Fibroblast of skin of right biceps (primary cell): ENCODE measurements around the gene PRH1.
A peak's percentile ranks its signal among the peaks of the same experiment; 100 is the strongest.

Source experiments
- DNase-seq: peaks from one replicate; pipeline ENCODE4 v3.0.0-alpha.2; 2013

PRH1 gene

GRCh38 chr12:10884086-10884725, at the start of gene PRH1:
TSS of gene PRH1 (minus strand) at chr12:10884255. CDS start at chr12:10884217, 38 bp downstream.
- no peak for DNase-seq

GRCh38 chr12:10928746-10929286, 44.8 kb upstream of the PRH1 start, which contains the start of gene PRH2:
TSS of gene PRH2 (plus strand) at chr12:10929236. CDS start at chr12:10929274, 38 bp downstream.
- no peak for DNase-seq

- DNase-seq = no peak
These were observed 42.2 kb upstream of the PRH1 start for GRCh38 chr12:10926269-10926668.

GRCh38 chr12:10919809-10920208, 35.8 kb upstream of the PRH1 start:
- no peak for DNase-seq

- DNase-seq = no peak
These were observed 26.3 kb upstream of the PRH1 start for GRCh38 chr12:10910380-10910779.

GRCh38 chr12:10909462-10909861, 25.4 kb upstream of the PRH1 start, which contains the start of gene TAS2R13:
TSS of gene TAS2R13 (minus strand) at chr12:10909562. CDS start at chr12:10909298, 264 bp downstream.
- DNase-seq = no peak

- no peak for DNase-seq
These were observed 20.6 kb upstream of the PRH1 start for GRCh38 chr12:10904686-10905085.

GRCh38 chr12:10901427-10901826, 17.4 kb upstream of the PRH1 start:
- no peak for DNase-seq

- DNase-seq = no peak
These were observed 16.9 kb upstream of the PRH1 start for GRCh38 chr12:10900972-10901371.

- DNase-seq = no peak
These were observed 16.5 kb upstream of the PRH1 start for GRCh38 chr12:10900530-10900929.

GRCh38 chr12:10896854-10897253, 12.8 kb upstream of the PRH1 start:
- no peak for DNase-seq

- no peak for DNase-seq
These were observed 7.9 kb upstream of the PRH1 start for GRCh38 chr12:10891937-10892336.

- DNase-seq = no peak
These were observed 5.2 kb upstream of the PRH1 start for GRCh38 chr12:10889226-10889625.

GRCh38 chr12:10873378-10873777, 10.7 kb downstream of the PRH1 start:
- DNase-seq = peak; percentile 12

GRCh38 chr12:10867381-10867780, 16.7 kb downstream of the PRH1 start:
- no peak for DNase-seq

- DNase-seq = no peak
These were observed 20.4 kb downstream of the PRH1 start for GRCh38 chr12:10863512-10864218.

GRCh38 chr12:10861366-10861765, 22.7 kb downstream of the PRH1 start:
- DNase-seq = peak; percentile 14

GRCh38 chr12:10855807-10856206, 28.2 kb downstream of the PRH1 start:
- DNase-seq = no peak

GRCh38 chr12:10853776-10854175, 30.3 kb downstream of the PRH1 start:
- no peak for DNase-seq

- DNase-seq = no peak
These were observed 32.7 kb downstream of the PRH1 start for GRCh38 chr12:10851243-10851858.

GRCh38 chr12:10849425-10849878, 34.6 kb downstream of the PRH1 start, which contains the start of gene PRR4:
TSS of gene PRR4 (minus strand) at chr12:10849475. CDS start at chr12:10849437, 38 bp downstream.
- no peak for DNase-seq

GRCh38 chr12:10847744-10848143, 36.3 kb downstream of the PRH1 start:
- no peak for DNase-seq

GRCh38 chr12:10842862-10843261, 41.2 kb downstream of the PRH1 start:
- no peak for DNase-seq
